ENCODE results near the gene SF3B2.

SF3B2 gene

DNA sequence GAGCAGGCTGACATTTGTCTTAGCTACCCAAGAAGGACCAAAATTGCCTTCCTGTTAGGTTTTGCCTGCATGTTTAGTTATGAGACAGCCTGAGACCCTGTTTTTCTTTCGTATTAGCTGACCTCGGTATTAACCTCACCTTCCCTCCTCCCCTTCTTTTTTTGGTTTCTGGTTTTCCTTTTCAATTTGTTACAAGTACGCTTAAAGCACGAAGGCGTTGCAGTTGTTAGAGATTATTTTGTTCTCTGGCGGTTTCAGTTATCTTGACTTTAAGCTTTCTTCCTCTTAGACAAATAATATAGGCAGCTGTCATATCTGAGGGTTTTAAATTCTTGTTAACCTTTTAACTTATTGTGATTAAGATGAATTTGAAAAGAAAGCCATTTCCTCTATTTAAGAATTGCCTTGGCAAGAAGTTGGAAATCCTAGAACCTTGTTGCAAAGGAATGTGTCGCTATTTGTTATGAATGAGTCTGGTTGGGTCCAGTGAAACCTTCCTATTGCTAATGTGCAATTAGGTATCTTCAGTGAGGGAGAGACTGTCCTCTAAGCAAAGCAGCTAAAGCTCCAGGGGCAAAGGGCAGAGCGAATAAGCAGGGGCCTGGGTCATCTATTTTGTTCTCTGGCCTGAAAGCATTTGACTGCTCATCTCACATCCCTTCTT, 63.6 kb downstream of the SF3B2 start:
- peaks cover 3 to 37% (median 33%) of the 10 kb centered on the region in 5 donors for H3K4me1 ChIP-seq (ENCODE audit: control insufficient read depth in 5 of 5, insufficient read depth in 5 of 5, low read length in 5 of 5)
- H3K9ac ChIP-seq (ENCODE audit: low read length in 5 of 5): peak overlapping the region in 1 of 5 donors; percentile 18
- no peak overlapping the region for H3K27ac ChIP-seq (ENCODE audit: low read depth, low read length)
- H3K36me3 ChIP-seq (ENCODE audit: control insufficient read depth in 5 of 5, insufficient read depth in 5 of 5, low read length in 5 of 5): no peaks in the 10 kb centered on the region
- H3K27me3 ChIP-seq (ENCODE audit: control insufficient read depth in 5 of 5, insufficient read depth in 4 of 5, low read length in 5 of 5): no peaks in the 10 kb centered on the region
- no peak overlapping the region for H3K4me3 ChIP-seq (ENCODE audit: low read depth in 1 of 5, low read length in 5 of 5)
- no peaks in the 10 kb centered on the region for H3K9me3 ChIP-seq (ENCODE audit: control insufficient read depth in 5 of 5, low read length in 5 of 5)

DNA sequence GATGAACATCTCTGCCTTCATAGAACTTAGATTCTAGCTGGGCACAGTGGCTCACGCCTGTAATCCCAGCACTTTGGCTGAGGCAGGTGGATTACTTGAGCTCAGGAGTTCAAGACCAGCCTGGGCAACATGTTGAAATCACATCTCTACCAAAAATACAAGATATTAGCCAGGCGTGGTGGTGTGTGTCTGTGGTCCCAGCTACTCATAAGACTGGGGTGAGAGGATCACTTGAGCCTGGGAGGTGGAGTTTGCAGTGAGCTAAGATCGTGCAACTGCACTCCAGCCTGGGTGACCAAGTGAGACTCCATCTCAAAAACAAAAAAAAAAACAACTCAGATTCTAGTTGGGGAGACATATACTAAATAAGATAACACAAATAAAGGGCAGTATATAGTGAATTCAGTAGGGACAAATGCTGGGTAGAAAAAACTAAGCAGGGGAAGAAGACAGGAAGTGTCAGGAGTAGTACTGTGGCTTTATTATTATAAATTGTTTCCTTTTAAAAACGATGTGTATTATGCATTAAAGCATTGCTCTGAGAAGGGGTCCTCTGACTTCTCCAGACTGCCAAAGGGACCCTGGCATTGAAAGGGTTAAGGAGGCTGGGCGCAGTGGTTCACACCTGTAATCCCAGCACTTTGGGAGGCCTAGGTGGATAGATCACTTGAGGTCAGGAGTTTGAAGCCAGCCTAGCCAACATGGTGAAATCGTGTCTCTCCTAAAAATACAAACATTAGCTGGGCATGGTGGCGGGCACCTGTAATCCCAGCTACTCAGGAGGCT, 64.6 kb downstream of the SF3B2 start:
- Histone ChIP-seq H3K27me3 (ENCODE audit: control insufficient read depth in 5 of 5, insufficient read depth in 4 of 5, low read length in 5 of 5) (no peaks in the 10 kb centered on the region), H3K4me1 (ENCODE audit: control insufficient read depth in 5 of 5, insufficient read depth in 5 of 5, low read length in 5 of 5) (peaks cover 3 to 36% (median 30%) of the 10 kb centered on the region in 5 donors), H3K9ac (ENCODE audit: low read length in 5 of 5) (no peak overlapping the region), H3K27ac (ENCODE audit: low read depth, low read length) (no peak overlapping the region), H3K36me3 (ENCODE audit: control insufficient read depth in 5 of 5, insufficient read depth in 5 of 5, low read length in 5 of 5) (peaks cover 0 to 2% (median 0%) of the 10 kb centered on the region in 5 donors), H3K4me3 (ENCODE audit: low read depth in 1 of 5, low read length in 5 of 5) (no peak overlapping the region), H3K9me3 (ENCODE audit: control insufficient read depth in 5 of 5, low read length in 5 of 5) (peaks cover 0 to 1% (median 0%) of the 10 kb centered on the region in 5 donors)

- H3K4me3 ChIP-seq (ENCODE audit: low read depth in 1 of 5, low read length in 5 of 5): no peak overlapping the region
- H3K36me3 ChIP-seq (ENCODE audit: control insufficient read depth in 5 of 5, insufficient read depth in 5 of 5, low read length in 5 of 5): peaks cover 0 to 2% (median 0%) of the 10 kb centered on the region in 5 donors
- no peak overlapping the region for H3K27ac ChIP-seq (ENCODE audit: low read depth, low read length)
- no peaks in the 10 kb centered on the region for H3K27me3 ChIP-seq (ENCODE audit: control insufficient read depth in 5 of 5, insufficient read depth in 4 of 5, low read length in 5 of 5)
- peaks cover 0 to 2% (median 0%) of the 10 kb centered on the region in 5 donors for H3K9me3 ChIP-seq (ENCODE audit: control insufficient read depth in 5 of 5, low read length in 5 of 5)
- peaks cover 0 to 17% (median 15%) of the 10 kb centered on the region in 5 donors for H3K4me1 ChIP-seq (ENCODE audit: control insufficient read depth in 5 of 5, insufficient read depth in 5 of 5, low read length in 5 of 5)
- peak overlapping the region in 1 of 5 donors; percentile 17 for H3K9ac ChIP-seq (ENCODE audit: low read length in 5 of 5)
Observed at GRCh38 chr11:66118847-66119246, 66.7 kb downstream of the SF3B2 start.
